Stimulated activated CD8-positive, alpha-beta memory T cell treated with anti-CD3 and anti-CD28 coated beads, Interleukin-12 subunit alpha, Interleukin-12 subunit beta, amount 100 ng/mL, for 24 hours (primary cell): ENCODE data around the gene MAP2K3.

ENCODE experiments used
- DNase-seq: peaks from one replicate; pipeline ENCODE4 v3.0.0-alpha.2; 2020; ENCODE audit errors: extremely low read depth

The MAP2K3 gene

GRCh38 chr17:21252796-21253645 is 31.5 kb upstream of the MAP2K3 start, which contains the start of gene NATD1:
Gene NATD1 (minus strand): TSS chr17:21253410. CDS start chr17:21253264, 146 bp downstream.
- DNase-seq, result peak; percentile 52

GRCh38 chr17:21253646-21254441 is 30.7 kb upstream of the MAP2K3 start:
- DNase-seq, result no peak

GRCh38 chr17:21258593-21258992 is 25.9 kb upstream of the MAP2K3 start:
- no peak for DNase-seq

- no peak for DNase-seq
Observed at GRCh38 chr17:21262259-21262993, 22.1 kb upstream of the MAP2K3 start.

- DNase-seq, result no peak
Observed at GRCh38 chr17:21263376-21263775, 21.1 kb upstream of the MAP2K3 start.

- DNase-seq, result no peak
Observed at GRCh38 chr17:21268596-21269188, 15.8 kb upstream of the MAP2K3 start.

GRCh38 chr17:21269394-21269793 is 15.1 kb upstream of the MAP2K3 start:
- DNase-seq, result no peak

- no peak for DNase-seq
Observed at GRCh38 chr17:21271454-21272183, 12.9 kb upstream of the MAP2K3 start.

GRCh38 chr17:21272250-21272649 is 12.3 kb upstream of the MAP2K3 start:
- no peak for DNase-seq

GRCh38 chr17:21272881-21273792 is 11.4 kb upstream of the MAP2K3 start:
- no peak for DNase-seq

GRCh38 chr17:21275047-21275578 is 9.4 kb upstream of the MAP2K3 start:
- no peak for DNase-seq

- peak; percentile 92 for DNase-seq
Observed at GRCh38 chr17:21275579-21276263, 8.8 kb upstream of the MAP2K3 start.

GRCh38 chr17:21276264-21276588 is 8.3 kb upstream of the MAP2K3 start:
- no peak for DNase-seq

GRCh38 chr17:21277332-21277731 is 7.2 kb upstream of the MAP2K3 start:
- no peak for DNase-seq

- no peak for DNase-seq
Observed at GRCh38 chr17:21278450-21279197, 5.9 kb upstream of the MAP2K3 start.

- no peak for DNase-seq
Observed at GRCh38 chr17:21279198-21279535, 5.3 kb upstream of the MAP2K3 start.

GRCh38 chr17:21279582-21279981 is 4.9 kb upstream of the MAP2K3 start:
- no peak for DNase-seq

GRCh38 chr17:21280081-21280518 is 4.4 kb upstream of the MAP2K3 start:
- DNase-seq, result peak; percentile 65

- DNase-seq, result no peak
Observed at GRCh38 chr17:21282231-21282630, 2.3 kb upstream of the MAP2K3 start.
